Kidney epithelial cell (primary cell): ENCODE data around the gene COMMD10. TPM values are rescaled to one million over a fixed set of nuclear protein-coding genes. Genes with fewer than 3 reads are reported as not detected.

ENCODE experiments used
- DNase-seq: peaks from one replicate; pipeline ENCODE4 v3.0.0-alpha.2; 2010; ENCODE audit warnings: low read depth
- H3K27me3 ChIP-seq: 2 replicates; pipeline ENCODE4 v1.6.0; 2011; ENCODE audit warnings: low read length; ENCODE audit not compliant: control insufficient read depth, insufficient read depth
- H3K36me3 ChIP-seq: 2 replicates; pipeline ENCODE4 v1.5.1; 2011; ENCODE audit warnings: low read length; ENCODE audit not compliant: control insufficient read depth, insufficient read depth
- H3K4me3 ChIP-seq: 2 replicates; pipeline ENCODE4 v1.5.1; 2011; ENCODE audit warnings: low read depth, mild to moderate bottlenecking, control low read depth, low read length
- total RNA-seq: library from RNA; depleted of rRNA; stranded (reverse); fragments of >200 nt; gene quantifications from 2 replicates; pipeline ENCODE4 v1.2.3, GENCODE V29; 2015
- TF ChIP-seq, protein P1 (sequence below): IDR thresholded peaks from 2 replicates; pipeline ENCODE4 v1.5.1; 2011; ENCODE audit warnings: mild to moderate bottlenecking, moderate library complexity, low read length, control low read depth, inconsistent platforms; ENCODE audit not compliant: insufficient read depth, poor library complexity, severe bottlenecking

COMMD10 gene
- total RNA-seq, 1 donor from 2014 or later: 32.0 TPM

DNA sequence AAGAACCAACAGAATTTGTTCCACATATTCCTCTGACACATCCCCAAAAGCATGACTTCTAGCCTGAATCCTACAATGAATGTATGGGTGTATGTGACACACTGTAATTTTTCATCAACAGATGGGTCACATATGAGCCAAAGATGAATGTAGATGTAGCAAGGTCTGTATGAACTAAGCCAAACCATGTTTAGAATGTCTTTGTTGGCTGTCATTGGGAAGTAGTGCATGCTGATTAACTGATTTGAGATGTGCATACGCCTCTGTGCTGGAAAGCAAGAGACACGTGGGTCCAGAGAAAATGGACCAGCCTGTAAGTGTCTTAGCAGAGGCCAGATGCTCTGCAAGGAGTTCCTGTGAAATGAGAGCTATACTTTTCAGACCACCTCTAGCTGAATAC lies 222.0 kb downstream of the COMMD10 start:
- Histone ChIP-seq H3K4me3 (no peak overlapping the region), H3K27me3 (no peaks in the 10 kb centered on the region), H3K36me3 (no peaks in the 10 kb centered on the region)
- TF ChIP-seq, protein P1, sequence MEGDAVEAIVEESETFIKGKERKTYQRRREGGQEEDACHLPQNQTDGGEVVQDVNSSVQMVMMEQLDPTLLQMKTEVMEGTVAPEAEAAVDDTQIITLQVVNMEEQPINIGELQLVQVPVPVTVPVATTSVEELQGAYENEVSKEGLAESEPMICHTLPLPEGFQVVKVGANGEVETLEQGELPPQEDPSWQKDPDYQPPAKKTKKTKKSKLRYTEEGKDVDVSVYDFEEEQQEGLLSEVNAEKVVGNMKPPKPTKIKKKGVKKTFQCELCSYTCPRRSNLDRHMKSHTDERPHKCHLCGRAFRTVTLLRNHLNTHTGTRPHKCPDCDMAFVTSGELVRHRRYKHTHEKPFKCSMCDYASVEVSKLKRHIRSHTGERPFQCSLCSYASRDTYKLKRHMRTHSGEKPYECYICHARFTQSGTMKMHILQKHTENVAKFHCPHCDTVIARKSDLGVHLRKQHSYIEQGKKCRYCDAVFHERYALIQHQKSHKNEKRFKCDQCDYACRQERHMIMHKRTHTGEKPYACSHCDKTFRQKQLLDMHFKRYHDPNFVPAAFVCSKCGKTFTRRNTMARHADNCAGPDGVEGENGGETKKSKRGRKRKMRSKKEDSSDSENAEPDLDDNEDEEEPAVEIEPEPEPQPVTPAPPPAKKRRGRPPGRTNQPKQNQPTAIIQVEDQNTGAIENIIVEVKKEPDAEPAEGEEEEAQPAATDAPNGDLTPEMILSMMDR: no peak
- no peak for DNase-seq

DNA sequence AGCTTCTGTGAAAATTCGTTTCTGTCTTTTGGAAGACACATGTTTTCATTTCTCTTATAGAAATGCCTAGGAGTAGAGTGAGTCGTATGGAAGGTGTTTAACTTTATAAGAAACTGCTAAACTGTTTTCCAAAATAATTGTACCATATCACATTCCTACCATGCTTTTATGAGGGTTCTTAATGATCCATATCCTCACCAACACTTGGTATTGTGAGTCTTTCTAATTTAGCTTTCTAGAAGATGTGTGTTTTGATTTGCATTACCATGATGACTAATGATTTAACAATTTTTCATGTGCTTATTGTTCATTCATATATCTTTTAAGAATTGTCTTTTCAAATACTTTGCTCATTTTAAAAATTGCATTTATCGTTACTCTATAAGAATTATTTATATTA lies 223.6 kb downstream of the COMMD10 start:
- H3K36me3 ChIP-seq: no peaks in the 10 kb centered on the region
- no peak for DNase-seq
- TF ChIP-seq, protein P1: no peak
- H3K4me3 ChIP-seq: no peak overlapping the region
- no peaks in the 10 kb centered on the region for H3K27me3 ChIP-seq

DNA sequence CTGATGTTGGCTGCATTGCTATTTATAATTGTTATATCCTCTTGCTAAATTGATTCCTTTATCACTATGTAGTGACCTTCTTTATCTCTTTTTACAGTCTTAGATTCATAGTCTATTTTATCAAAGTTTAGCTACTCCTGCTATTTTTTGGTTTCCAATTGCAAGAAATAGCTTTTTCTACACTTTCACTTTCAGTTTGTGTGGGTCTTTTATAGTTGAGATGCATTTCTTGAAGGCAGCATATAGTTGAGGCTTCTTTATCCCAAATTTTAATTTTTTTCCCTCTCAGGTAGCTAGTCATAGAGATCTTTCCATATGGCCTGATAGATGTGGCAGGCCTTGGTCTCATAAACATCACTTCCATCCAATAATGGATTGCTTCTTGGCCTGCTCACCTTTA lies 228.5 kb downstream of the COMMD10 start:
- no peaks in the 10 kb centered on the region for H3K27me3 ChIP-seq
- DNase-seq: no peak
- H3K36me3 ChIP-seq: no peaks in the 10 kb centered on the region
- TF ChIP-seq, protein P1: no peak
- H3K4me3 ChIP-seq: no peak overlapping the region

DNA sequence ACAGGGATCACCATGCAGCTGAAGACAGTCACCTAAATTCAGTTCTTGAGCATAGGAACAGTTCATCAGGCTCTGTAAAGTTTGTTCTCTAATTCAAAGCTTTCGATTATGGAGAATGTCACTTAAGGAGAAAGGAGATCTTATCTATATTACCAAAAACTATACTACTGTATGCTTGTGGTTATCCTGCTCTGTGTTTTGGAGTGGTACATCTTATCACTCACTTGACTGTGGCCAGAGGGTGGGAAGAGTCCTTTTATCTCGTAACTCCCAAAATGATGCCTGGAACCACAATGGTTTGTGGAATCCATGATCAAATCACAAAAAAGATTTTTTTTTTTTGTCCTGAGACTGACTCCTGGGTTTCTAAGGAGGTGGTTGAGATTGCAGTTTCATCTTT lies 230.7 kb downstream of the COMMD10 start:
- no peak for DNase-seq
- H3K36me3 ChIP-seq: no peaks in the 10 kb centered on the region
- TF ChIP-seq, protein P1: no peak
- no peaks in the 10 kb centered on the region for H3K27me3 ChIP-seq
- no peak overlapping the region for H3K4me3 ChIP-seq

DNA sequence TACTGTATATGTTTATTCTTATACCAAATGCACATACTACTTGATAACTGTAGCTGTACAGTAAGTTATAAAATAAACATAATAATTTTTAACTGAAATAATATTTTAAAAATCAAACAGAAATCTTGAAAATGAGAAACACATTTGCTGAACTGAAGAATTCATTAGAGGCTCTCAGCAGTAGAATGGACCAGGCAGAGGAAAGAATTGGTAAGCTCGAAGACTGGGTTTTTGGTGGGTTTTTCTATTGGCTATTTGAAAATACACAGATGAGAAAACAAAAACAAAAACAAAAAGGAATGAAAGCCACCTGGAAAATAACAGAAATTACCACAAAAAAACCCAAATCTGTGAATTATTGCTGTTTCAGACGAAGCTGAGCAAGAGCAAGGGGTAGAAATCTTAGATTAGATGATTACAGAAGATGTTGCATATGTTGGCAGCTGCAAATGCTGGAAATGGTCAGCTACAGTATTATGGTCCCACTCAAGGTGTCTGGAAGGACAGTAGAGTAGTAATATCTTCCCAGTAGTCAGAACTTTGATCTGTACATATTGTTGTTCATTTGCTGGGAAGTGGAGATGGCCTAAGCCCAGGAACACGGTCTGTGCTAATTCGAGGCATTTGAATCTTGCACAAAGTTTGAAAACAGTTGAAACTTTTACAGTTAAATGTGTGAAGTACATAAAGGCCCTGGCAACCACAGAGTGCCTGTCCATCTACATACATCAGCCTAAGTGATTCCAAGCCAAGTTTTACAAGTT lies 233.4 kb downstream of the COMMD10 start:
- Histone ChIP-seq H3K27me3 (no peaks in the 10 kb centered on the region), H3K36me3 (no peaks in the 10 kb centered on the region), H3K4me3 (no peak overlapping the region)
- TF ChIP-seq, protein P1: no peak
- DNase-seq: no peak

DNA sequence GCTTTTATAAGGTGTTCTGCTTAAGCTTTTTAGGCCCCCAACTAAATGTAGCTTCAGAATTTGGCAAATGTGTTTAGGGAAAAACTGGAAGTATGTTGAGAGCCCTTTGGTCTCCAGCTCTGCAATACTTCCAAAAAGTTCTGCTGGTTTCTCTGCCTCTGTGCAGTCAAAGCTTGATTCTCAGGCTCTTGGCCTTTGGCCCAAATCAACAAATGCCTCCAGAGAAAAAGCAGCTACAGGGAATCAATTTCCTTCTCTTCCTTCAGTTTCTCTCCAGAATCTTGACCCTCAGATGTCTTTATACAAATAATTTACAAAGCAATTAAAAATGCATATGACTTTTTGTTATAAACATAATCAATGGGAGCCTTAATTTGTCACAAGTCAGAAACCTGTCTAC lies 235.7 kb downstream of the COMMD10 start:
- no peak for DNase-seq
- TF ChIP-seq, protein P1: no peak
- no peaks in the 10 kb centered on the region for H3K36me3 ChIP-seq

More for the DNA sequence above, 235.7 kb downstream of the COMMD10 start:
- Histone ChIP-seq H3K27me3 (no peaks in the 10 kb centered on the region), H3K4me3 (no peak overlapping the region)
